ENCODE measurements around the gene RSPO1.
"Not testable (repeated sequence)": the region's sequence is repeated elsewhere in the genome, so short reads cannot be mapped to it uniquely, and the experiment has no call there.

The RSPO1 gene, protein sequence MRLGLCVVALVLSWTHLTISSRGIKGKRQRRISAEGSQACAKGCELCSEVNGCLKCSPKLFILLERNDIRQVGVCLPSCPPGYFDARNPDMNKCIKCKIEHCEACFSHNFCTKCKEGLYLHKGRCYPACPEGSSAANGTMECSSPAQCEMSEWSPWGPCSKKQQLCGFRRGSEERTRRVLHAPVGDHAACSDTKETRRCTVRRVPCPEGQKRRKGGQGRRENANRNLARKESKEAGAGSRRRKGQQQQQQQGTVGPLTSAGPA

GRCh38 chr1:37634244-37634991 is at the start of gene RSPO1:
RSPO1 (minus strand) TSS chr1:37634892; CDS start chr1:37629661, 5,231 bp downstream.
- H3K4me3 ChIP-seq (replicated peaks; ENCODE audit: low read depth, low read length), result no peak within 1 kb of the TSS
- peak; percentile 10 for DNase-seq (ENCODE audit: low read depth)

DNA sequence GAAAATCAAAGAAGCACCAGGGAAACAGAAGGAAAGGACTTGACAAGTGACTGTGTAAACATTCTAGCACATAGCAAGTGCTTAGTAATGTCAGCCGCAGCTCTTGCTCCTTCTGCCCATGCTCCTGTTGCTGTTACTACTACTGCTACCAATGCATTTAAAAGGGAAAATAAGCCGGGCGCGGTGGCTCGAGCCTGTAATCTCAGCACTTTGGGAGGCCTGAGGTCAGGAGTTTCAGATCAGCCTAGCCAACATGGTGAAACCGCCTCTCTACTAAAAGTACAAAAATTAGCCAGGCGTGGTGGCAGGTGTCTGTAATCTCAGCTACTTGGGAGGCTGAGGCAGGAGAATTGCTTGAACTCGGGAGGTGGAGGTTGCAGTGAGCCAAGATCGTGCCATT is 49.5 kb upstream of the RSPO1 start:
- DNase-seq (ENCODE audit: low read depth); H3K4me3 ChIP-seq (replicated peaks; ENCODE audit: low read depth, low read length): not testable (repeated sequence)

More at GRCh38 chr1:37634244-37634991, at the start of gene RSPO1:
- no peak for TF ChIP-seq CTCF (IDR thresholded peaks at IDR 0.05; ENCODE audit: low read length, missing control alignments)

- TF ChIP-seq CTCF (IDR thresholded peaks at IDR 0.05; ENCODE audit: low read length, missing control alignments), result peak; percentile 88
- peak; percentile 77 for DNase-seq (ENCODE audit: low read depth)
- H3K4me3 ChIP-seq (replicated peaks; ENCODE audit: low read depth, low read length), result no peak overlapping the region
Measured at GRCh38 chr1:37682334-37682987, 47.8 kb upstream of the RSPO1 start.

- TF ChIP-seq CTCF (IDR thresholded peaks at IDR 0.05; ENCODE audit: low read length, missing control alignments), result no peak
- H3K4me3 ChIP-seq (replicated peaks; ENCODE audit: low read depth, low read length), result no peak overlapping the region
- no peak for DNase-seq (ENCODE audit: low read depth)
Measured at GRCh38 chr1:37680933-37681332, 46.2 kb upstream of the RSPO1 start.

DNA sequence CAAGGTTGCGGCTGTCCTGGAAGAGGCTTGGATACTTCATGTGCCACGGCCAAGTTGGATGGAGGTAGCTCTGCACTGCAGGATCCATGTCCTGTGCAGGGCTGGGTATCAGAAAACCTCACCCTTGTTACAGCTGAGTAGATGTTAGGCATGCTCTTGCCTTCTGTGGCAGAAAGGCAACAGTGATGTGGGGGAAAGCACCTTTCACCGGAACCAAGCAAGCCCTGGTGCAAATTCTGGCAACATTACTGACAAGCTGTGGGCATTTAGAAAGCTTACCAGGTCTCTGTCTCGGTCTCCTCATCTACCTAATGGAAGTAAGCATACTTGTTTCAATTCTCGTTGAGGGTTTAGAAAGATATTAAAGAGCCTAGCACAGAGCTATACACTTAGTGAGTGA is 43.1 kb upstream of the RSPO1 start:
- no peak overlapping the region for H3K4me3 ChIP-seq (replicated peaks; ENCODE audit: low read depth, low read length)
- DNase-seq (ENCODE audit: low read depth), result no peak
- no peak for TF ChIP-seq CTCF (IDR thresholded peaks at IDR 0.05; ENCODE audit: low read length, missing control alignments)

- no peak for TF ChIP-seq CTCF (IDR thresholded peaks at IDR 0.05; ENCODE audit: low read length, missing control alignments)
- no peak for DNase-seq (ENCODE audit: low read depth)
- H3K4me3 ChIP-seq (replicated peaks; ENCODE audit: low read depth, low read length), result no peak overlapping the region
Measured at GRCh38 chr1:37677143-37677439, 42.4 kb upstream of the RSPO1 start.

DNA sequence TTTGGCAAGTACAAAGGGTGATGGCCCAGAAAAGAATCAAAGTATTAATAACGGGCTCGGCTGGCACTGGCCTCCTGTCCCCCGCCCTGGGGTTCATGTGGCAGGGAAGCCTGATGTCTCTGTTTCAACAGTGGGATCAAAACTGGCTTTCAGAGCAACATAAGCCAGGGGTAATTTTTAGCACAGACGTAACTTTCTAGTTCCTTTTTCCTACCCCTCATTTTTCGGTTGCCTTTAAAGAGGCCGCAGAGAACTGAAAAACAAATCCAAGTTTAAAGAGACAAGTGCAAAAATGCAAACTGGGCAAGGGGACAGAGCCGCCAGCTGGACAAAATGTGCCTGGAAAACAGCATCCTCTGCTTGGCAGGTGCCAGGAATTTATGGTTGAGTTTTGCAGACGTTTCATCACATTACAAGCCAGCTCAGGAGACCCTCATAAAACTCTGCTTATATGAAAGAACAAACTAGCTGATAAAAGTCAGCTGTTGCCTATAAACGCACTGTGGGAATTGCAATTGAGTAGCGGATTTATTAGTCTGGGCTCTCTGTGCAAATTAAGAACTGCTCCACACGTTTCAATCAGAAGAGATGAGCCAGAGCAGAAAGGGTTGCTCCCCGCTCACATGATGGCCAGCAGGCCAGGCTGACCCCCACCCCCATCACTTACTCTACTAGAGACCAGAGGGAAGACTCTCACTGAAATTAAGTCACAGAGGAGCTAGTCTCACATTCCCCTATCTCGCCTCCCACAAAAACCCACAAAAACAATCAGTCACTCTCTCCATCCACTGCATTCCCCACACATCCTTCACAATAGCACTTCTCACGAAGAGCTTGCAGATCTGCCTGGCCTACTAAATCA is 41.8 kb upstream of the RSPO1 start:
- DNase-seq (ENCODE audit: low read depth), result no peak
- H3K4me3 ChIP-seq (replicated peaks; ENCODE audit: low read depth, low read length), result no peak overlapping the region
- TF ChIP-seq CTCF (IDR thresholded peaks at IDR 0.05; ENCODE audit: low read length, missing control alignments), result no peak
